Retinal pigment epithelial cell (primary cell): ENCODE measurements around the gene CRYBB1.
A peak's percentile ranks its signal among the peaks of the same experiment; 100 is the strongest.

Experiments
- DNase-seq: peaks from one replicate; pipeline ENCODE4 v3.0.0-alpha.2; 2010; ENCODE audit warnings: low read depth
- H3K4me3 ChIP-seq: 2 replicates; pipeline ENCODE4 v1.5.1; 2011; ENCODE audit warnings: mild to moderate bottlenecking, low read length, control low read depth, moderate library complexity
- TF ChIP-seq, protein P1 (sequence below): conservative IDR thresholded peaks from 2 replicates; pipeline ENCODE4 v1.5.1; 2011; ENCODE audit warnings: low read depth, low read length, control low read depth, inconsistent platforms

Gene CRYBB1

DNA sequence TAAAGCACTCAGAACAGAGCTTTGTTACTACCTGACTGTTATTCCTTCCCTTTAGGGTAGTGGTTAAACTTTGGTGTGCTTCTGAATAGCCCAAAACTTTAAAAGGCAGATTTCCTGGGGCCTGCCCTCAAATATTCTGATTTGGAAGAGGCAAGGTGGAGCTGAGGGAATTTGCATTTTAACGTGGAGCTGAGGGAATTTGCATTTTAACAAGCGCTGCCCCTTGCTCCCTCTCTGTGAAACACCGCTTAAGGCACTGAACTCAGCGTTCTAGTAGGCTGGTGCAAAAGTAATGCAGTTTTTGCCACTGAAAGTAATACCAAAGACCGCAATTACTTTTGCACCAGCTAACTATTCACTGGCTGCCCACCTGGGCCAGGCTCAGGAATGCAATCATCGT is 62.9 kb downstream of the CRYBB1 start:
- TF ChIP-seq, protein P1, sequence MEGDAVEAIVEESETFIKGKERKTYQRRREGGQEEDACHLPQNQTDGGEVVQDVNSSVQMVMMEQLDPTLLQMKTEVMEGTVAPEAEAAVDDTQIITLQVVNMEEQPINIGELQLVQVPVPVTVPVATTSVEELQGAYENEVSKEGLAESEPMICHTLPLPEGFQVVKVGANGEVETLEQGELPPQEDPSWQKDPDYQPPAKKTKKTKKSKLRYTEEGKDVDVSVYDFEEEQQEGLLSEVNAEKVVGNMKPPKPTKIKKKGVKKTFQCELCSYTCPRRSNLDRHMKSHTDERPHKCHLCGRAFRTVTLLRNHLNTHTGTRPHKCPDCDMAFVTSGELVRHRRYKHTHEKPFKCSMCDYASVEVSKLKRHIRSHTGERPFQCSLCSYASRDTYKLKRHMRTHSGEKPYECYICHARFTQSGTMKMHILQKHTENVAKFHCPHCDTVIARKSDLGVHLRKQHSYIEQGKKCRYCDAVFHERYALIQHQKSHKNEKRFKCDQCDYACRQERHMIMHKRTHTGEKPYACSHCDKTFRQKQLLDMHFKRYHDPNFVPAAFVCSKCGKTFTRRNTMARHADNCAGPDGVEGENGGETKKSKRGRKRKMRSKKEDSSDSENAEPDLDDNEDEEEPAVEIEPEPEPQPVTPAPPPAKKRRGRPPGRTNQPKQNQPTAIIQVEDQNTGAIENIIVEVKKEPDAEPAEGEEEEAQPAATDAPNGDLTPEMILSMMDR, result no peak
- no peak for DNase-seq
- H3K4me3 ChIP-seq, result no peak overlapping the region

DNA sequence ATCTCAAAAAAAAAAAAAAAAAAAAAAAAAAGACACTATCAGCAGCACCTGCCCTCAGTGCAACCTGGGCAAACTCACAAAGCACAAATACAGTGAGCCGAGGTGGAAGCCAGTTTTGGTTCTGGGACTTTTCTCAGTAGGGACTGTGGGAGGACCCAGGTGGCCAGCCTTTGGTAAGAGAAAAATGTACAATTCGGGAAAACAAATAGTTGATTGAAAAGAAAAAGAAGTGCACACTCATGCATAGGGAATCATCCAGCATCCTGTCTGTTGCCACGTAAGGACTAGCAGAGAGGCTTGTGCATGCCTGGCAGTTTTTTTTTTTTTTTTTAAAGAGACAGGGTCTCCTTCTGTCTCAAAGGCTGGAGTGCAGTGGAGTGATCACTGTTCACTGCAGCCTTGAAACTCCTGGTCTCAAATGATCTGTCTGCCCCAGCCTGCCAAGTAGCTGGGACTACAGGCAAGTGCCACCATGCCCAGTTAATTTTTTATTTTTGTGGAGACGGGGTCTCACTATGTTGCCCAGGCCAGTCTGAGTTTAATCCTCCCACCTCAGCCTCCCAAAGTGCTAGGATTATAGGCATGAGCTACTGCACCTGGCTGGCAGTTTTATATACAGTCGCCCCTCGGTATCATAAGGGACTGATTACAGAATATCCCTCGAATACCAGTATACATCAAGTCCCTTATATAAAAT is 64.6 kb downstream of the CRYBB1 start:
- TF ChIP-seq, protein P1, result no peak
- peak; percentile 32 for DNase-seq
- H3K4me3 ChIP-seq, result no peak overlapping the region

DNA sequence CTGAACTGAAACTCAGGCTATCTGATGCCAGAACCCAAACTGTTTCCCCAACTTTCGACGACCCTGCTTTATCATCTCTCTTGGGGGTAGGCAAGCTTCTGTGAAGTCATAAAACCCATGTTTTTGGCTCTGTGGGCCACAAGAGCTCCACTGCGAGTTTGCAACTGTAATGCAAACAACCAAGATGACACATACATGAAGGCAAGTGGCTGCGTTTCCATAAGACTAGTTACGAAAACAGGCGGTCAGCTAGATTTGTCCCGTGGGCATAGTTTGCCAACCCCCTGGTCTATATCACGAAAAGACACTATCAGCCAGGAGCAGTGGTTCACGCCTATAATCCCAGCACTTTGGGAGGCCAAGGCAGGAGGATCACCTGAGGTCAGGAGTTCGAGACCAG is 65.4 kb downstream of the CRYBB1 start:
- no peak overlapping the region for H3K4me3 ChIP-seq
- DNase-seq, result no peak
- TF ChIP-seq, protein P1, result no peak

DNA sequence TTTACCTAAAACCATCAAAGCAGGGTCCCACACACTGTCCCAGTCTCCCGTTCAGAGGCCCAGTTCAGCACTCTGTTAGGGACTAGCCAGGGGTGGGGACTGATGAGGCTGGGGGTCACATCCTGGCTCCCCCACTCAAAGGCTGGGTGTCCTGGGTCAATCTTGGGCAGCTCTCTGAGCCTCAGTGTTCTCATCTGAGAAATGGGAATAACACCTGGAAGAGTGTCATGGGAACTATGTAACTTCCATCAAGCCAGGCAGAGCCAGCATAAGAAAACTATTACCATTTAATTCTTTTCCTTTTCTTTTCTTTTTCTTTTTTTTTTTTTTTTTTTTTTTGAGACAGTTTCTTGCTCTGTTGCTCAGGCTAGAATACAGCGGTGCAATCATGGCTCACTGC is 66.3 kb downstream of the CRYBB1 start:
- H3K4me3 ChIP-seq, result no peak overlapping the region
- DNase-seq, result no peak
- TF ChIP-seq, protein P1, result no peak

DNA sequence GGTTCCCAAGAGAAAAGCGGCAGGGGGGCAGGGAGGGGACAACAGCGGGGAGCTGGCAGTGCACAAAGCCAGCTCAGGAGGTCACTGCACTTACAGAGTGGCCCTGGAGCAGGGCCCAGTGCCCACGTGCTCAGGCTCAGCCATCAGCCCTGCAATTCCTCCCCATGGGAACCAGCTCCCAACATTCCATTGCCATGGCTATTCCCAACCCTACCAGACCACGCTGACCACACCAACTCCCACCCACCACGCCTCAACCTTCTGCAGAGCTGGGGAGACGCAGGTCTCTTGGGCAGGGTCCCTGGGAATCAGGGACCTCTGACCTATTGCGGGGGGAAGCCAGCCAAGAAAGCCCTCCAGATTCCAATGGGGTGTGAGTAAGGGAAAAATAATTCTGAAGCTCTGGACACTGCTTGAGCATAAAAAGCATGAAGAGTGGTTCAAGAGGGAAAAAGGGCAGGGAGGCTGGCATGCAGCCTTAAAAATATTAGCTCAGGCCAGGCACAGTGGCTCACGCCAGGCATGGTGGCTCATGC is 67.3 kb downstream of the CRYBB1 start:
- TF ChIP-seq, protein P1, result no peak
- no peak overlapping the region for H3K4me3 ChIP-seq
- DNase-seq, result peak; percentile 83

DNA sequence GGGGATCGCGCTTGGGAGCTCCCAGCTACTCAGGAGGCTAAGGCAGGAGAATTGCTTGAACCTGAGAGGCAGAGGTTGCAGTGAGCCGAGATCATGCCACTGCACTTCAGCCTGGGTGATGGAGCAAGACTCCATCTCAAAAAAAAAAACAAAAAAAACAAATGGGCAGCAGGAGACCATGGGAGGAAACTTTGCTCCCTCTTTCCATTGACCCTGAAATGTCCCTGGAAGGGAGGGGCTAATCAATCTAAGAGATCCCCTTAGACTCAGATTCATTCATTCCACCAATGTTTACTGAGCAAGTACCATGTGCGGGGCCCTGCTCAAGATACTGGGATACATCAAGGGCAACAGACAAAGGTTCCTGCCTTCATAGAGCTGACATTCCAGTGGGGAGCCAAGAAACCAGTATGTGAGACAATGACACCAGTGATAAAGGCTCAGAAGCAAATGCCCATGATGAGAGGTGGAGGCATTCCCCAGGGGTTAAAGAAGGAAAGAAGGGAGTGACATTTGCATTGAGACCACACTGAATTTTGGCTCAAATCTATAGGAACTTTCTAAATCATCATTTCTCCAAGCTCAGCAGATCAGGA is 67.8 kb downstream of the CRYBB1 start:
- TF ChIP-seq, protein P1, result no peak
- DNase-seq, result no peak
- H3K4me3 ChIP-seq, result no peak overlapping the region
